GM23338 (cell line): ENCODE measurements around the gene TMEFF1. TPM values are rescaled to one million over a fixed set of nuclear protein-coding genes. Genes with fewer than 3 reads are reported as not detected.

Source experiments
- ATAC-seq: fragments of 200-7000 bp; cut with Tn5 transposase; 3 replicates; pipeline ENCODE4 v1.9.1; 2020
- DNase-seq: peaks from one replicate; pipeline ENCODE4 v3.0.0-alpha.2; 2015; ENCODE audit warnings: low spot score
- H2AFZ ChIP-seq: fragments of 200-600 bp; sonication (generic); 2 replicates; pipeline ENCODE4 v1.8.0; 2016; ENCODE audit warnings: antibody characterized with exemption, mild to moderate bottlenecking, moderate library complexity
- H3F3A ChIP-seq: fragments of 200-600 bp; sonication (generic); replicated peaks from 2 replicates; pipeline ENCODE4 v1.8.0; 2017; ENCODE audit warnings: antibody characterized with exemption, mixed run types, low read depth
- H3K27ac ChIP-seq: fragments of 200-600 bp; sonication (generic); 2 replicates; pipeline ENCODE4 v1.6.1; 2016; ENCODE audit warnings: low read depth
- H3K27me3 ChIP-seq: fragments of 200-600 bp; sonication (generic); 2 replicates; pipeline ENCODE4 v1.8.0; 2016; ENCODE audit warnings: mild to moderate bottlenecking, mixed run types, moderate library complexity; ENCODE audit not compliant: insufficient read depth
- H3K36me3 ChIP-seq: fragments of 200-600 bp; sonication (generic); 2 replicates; pipeline ENCODE4 v1.8.0; 2016; ENCODE audit warnings: mild to moderate bottlenecking; ENCODE audit not compliant: insufficient read depth
- H3K4me1 ChIP-seq: fragments of 200-600 bp; sonication (generic); 2 replicates; pipeline ENCODE4 v1.8.0; 2016; ENCODE audit warnings: mild to moderate bottlenecking, moderate library complexity; ENCODE audit not compliant: insufficient read depth
- H3K4me2 ChIP-seq: fragments of 200-600 bp; sonication (generic); 2 replicates; pipeline ENCODE4 v1.7.1; 2017; ENCODE audit warnings: mixed run types
- H3K4me3 ChIP-seq: fragments of 200-600 bp; sonication (generic); 2 replicates; pipeline ENCODE4 v1.6.1; 2016; ENCODE audit warnings: mixed run types
- H3K79me2 ChIP-seq: fragments of 200-600 bp; sonication (generic); replicated peaks from 2 replicates; pipeline ENCODE4 v1.8.0; 2017; ENCODE audit warnings: mild to moderate bottlenecking; ENCODE audit not compliant: insufficient read depth
- H3K9me2 ChIP-seq: fragments of 200-600 bp; sonication (generic); 2 replicates; pipeline ENCODE4 v1.8.0; 2017; ENCODE audit not compliant: insufficient read depth
- H4K20me1 ChIP-seq: fragments of 200-600 bp; sonication (generic); replicated peaks from 2 replicates; pipeline ENCODE4 v1.8.0; 2017; ENCODE audit warnings: mild to moderate bottlenecking; ENCODE audit not compliant: insufficient read depth
- H3K27ac Mint-ChIP-seq: 2 replicates; pipeline ENCODE4 v1.8.0; 2020; ENCODE audit warnings: inconsistent platforms, mild to moderate bottlenecking, moderate library complexity, mixed read lengths
- H3K27me3 Mint-ChIP-seq: 3 replicates; pipeline ENCODE4 v1.8.0; 2022; ENCODE audit warnings: low read depth, mild to moderate bottlenecking, moderate library complexity, mixed read lengths, inconsistent platforms; ENCODE audit not compliant: insufficient read depth, poor library complexity
- H3K36me3 Mint-ChIP-seq: 3 replicates; pipeline ENCODE4 v1.8.0; 2021; ENCODE audit warnings: low read depth, mild to moderate bottlenecking, inconsistent platforms, moderate library complexity, mixed read lengths
- H3K4me1 Mint-ChIP-seq: 3 replicates; pipeline ENCODE4 v1.8.0; 2020; ENCODE audit warnings: mild to moderate bottlenecking, inconsistent platforms, mixed read lengths
- H3K4me3 Mint-ChIP-seq: 3 replicates; pipeline ENCODE4 v1.8.0; 2021; ENCODE audit warnings: moderate library complexity, mild to moderate bottlenecking, inconsistent platforms, mixed read lengths
- H3K9me3 Mint-ChIP-seq: 3 replicates; pipeline ENCODE4 v1.8.0; 2020; ENCODE audit warnings: moderate library complexity, mild to moderate bottlenecking, inconsistent platforms, mixed read lengths
- CREB1 ChIP-seq: fragments of 250-450 bp; sonication (Bioruptor Pico); IDR thresholded peaks from 2 replicates; pipeline ENCODE4 v1.5.0; 2020; ENCODE audit warnings: low read depth, mild to moderate bottlenecking, moderate library complexity
- CTCF ChIP-seq, 2 experiments: fragments of 200-600 bp in 1 of 2; sonication (generic) in 1 of 2; conservative IDR thresholded peaks; 2 replicates each; pipeline versions ENCODE4 v1.5.1 to v1.6.1; 2016 to 2017; ENCODE audit warnings: antibody characterized with exemption in 2 of 2, low read depth in 2 of 2, mild to moderate bottlenecking in 2 of 2, moderate library complexity in 1 of 2
- ETS1 ChIP-seq: IDR thresholded peaks from 2 replicates; pipeline ENCODE4 v1.6.1; 2016; ENCODE audit warnings: antibody characterized with exemption
- EZH2 ChIP-seq: fragments of 200-600 bp; sonication (generic); IDR thresholded peaks from one replicate; pipeline ENCODE4 v1.8.0; 2017; ENCODE audit warnings: antibody characterized with exemption, mild to moderate bottlenecking, low read depth; ENCODE audit not compliant: unreplicated experiment
- EZH2phosphoT487 ChIP-seq: fragments of 200-600 bp; sonication (generic); IDR thresholded peaks from one replicate; pipeline ENCODE4 v1.8.1; 2018; ENCODE audit warnings: antibody characterized with exemption; ENCODE audit not compliant: unreplicated experiment
- JUNB ChIP-seq: IDR thresholded peaks from one replicate; pipeline ENCODE4 v1.6.1; 2016; ENCODE audit warnings: antibody characterized with exemption; ENCODE audit not compliant: unreplicated experiment
- NANOG ChIP-seq: IDR thresholded peaks from 2 replicates; pipeline ENCODE4 v1.6.1; 2016; ENCODE audit warnings: antibody characterized with exemption, borderline replicate concordance
- POLR2AphosphoS5 ChIP-seq: IDR thresholded peaks from 2 replicates; pipeline ENCODE4 v1.6.1; 2016; ENCODE audit warnings: antibody characterized with exemption, low read depth
- REST ChIP-seq: IDR thresholded peaks from one replicate; pipeline ENCODE4 v1.6.1; 2018; ENCODE audit warnings: antibody characterized with exemption; ENCODE audit not compliant: unreplicated experiment
- STAT1 ChIP-seq: IDR thresholded peaks from one replicate; pipeline ENCODE4 v1.6.1; 2016; ENCODE audit warnings: antibody characterized with exemption; ENCODE audit not compliant: unreplicated experiment
- ZNF114 ChIP-seq: fragments of 250-450 bp; sonication (Bioruptor Pico); IDR thresholded peaks from 2 replicates; pipeline ENCODE4 v1.5.0; 2020; ENCODE audit warnings: mild to moderate bottlenecking, moderate library complexity
- ZNF331 ChIP-seq: fragments of 250-450 bp; sonication (Bioruptor Pico); IDR thresholded peaks from 2 replicates; pipeline ENCODE4 v1.5.0; 2020; ENCODE audit warnings: low read depth, mild to moderate bottlenecking, moderate library complexity
- ZNF462 ChIP-seq: fragments of 250-450 bp; sonication (Bioruptor Pico); IDR thresholded peaks from 2 replicates; pipeline ENCODE4 v1.5.0; 2020; ENCODE audit warnings: mild to moderate bottlenecking, moderate library complexity
- polyA plus RNA-seq: library from polyadenylated mRNA; unstranded; fragments of >200 nt; fragmentation: Nextera tagmentation; extraction: Ambion mirVana; gene quantifications from 2 replicates; pipeline ENCODE4 v1.2.1, GENCODE V29; 2016
- total RNA-seq: library from RNA; depleted of rRNA; stranded (reverse); fragments of >200 nt; shearing (Covaris generic); gene quantifications from 2 replicates; pipeline ENCODE4 v1.2.3, GENCODE V29; 2014

TMEFF1 gene
- total and polyA plus RNA-seq, 2 experiments from 2014 or later: 6.6 to 85.2 TPM

- peak overlapping the region; percentile 98 for H3K27ac Mint-ChIP-seq
- peak overlapping the region; percentile 91 for H3K4me2 ChIP-seq
- no peaks in the 10 kb centered on the region for H3K9me3 Mint-ChIP-seq
- no peaks in the 10 kb centered on the region for H3K36me3 ChIP-seq
- H3K4me1 ChIP-seq: peaks cover 18% of the 10 kb centered on the region
- TF ChIP-seq STAT1: no peak
- TF ChIP-seq EZH2phosphoT487: no peak
- TF ChIP-seq CREB1 (CRISPR knock-in tag): no peak
- TF ChIP-seq ETS1: no peak
- TF ChIP-seq JUNB: no peak
- no peak for TF ChIP-seq POLR2AphosphoS5
- no peak for TF ChIP-seq CTCF (conservative IDR thresholded peaks at IDR 0.05; ENCODE audit: low read depth in 2 of 2)
- TF ChIP-seq ZNF462 (CRISPR knock-in tag): no peak
- no peak for TF ChIP-seq REST
- no peak for TF ChIP-seq EZH2
- TF ChIP-seq NANOG: no peak
- no peak for TF ChIP-seq ZNF114
- no peak for TF ChIP-seq ZNF331 (CRISPR knock-in tag)
- H3K36me3 Mint-ChIP-seq: peaks cover 12% of the 10 kb centered on the region; the same call in 2 of the 3 replicates
- no peaks in the 10 kb centered on the region for H3K9me2 ChIP-seq
- peaks cover 4% of the 10 kb centered on the region; the same call in 1 of the 2 replicates for H3F3A ChIP-seq
- ATAC-seq (no peak), DNase-seq (no peak)
- no peaks in the 10 kb centered on the region for H3K27me3 ChIP-seq
- peak overlapping the region; percentile 88 for H3K4me3 Mint-ChIP-seq
- H3K27ac ChIP-seq: peak overlapping the region; percentile 90
- peaks cover 31% of the 10 kb centered on the region for H3K4me1 Mint-ChIP-seq
- peaks cover 35% of the 10 kb centered on the region for H3K79me2 ChIP-seq
- peak overlapping the region; percentile 94 for H2AFZ ChIP-seq
- peaks cover 13% of the 10 kb centered on the region for H3K27me3 Mint-ChIP-seq
- 0 out of 2 replicates have a peak, but pooled peaks cover 5% of the 10 kb centered on the region for H4K20me1 ChIP-seq
- H3K4me3 ChIP-seq: peak overlapping the region; percentile 92
Observed at GRCh38 chr9:100426189-100426529, 46.8 kb upstream of the TMEFF1 start.
